K562 (cell line): ENCODE data around the gene NEK2. TPM values are rescaled to one million over a fixed set of nuclear protein-coding genes. Genes with fewer than 3 reads are reported as not detected.

ENCODE experiments used
- FOS ChIP-seq: IDR thresholded peaks from 3 replicates; pipeline ENCODE4 v1.6.1; 2011; ENCODE audit not compliant: insufficient read length; ENCODE audit errors: extremely low read depth
- FOSL1 ChIP-seq: fragments of 200-800 bp; sonication (Bioruptor generic); conservative IDR thresholded peaks from 2 replicates; pipeline ENCODE4 v1.6.1; 2016; ENCODE audit warnings: missing genetic modification characterization, missing compliant biosample characterization
- HEY1 ChIP-seq: fragments of 250-450 bp; sonication (Bioruptor Pico); IDR thresholded peaks from 2 replicates; pipeline ENCODE4 v1.5.0; 2020; ENCODE audit warnings: mild to moderate bottlenecking, moderate library complexity, borderline replicate concordance
- NCOA1 ChIP-seq: fragments of 450-650 bp; IDR thresholded peaks from 2 replicates; pipeline ENCODE4 v1.6.1; 2016; ENCODE audit warnings: low read depth
- POLR3A ChIP-seq: IDR thresholded peaks from 2 replicates; pipeline ENCODE4 v1.6.1; 2011; ENCODE audit warnings: borderline replicate concordance, mild to moderate bottlenecking, moderate library complexity; ENCODE audit not compliant: insufficient read length, insufficient read depth; ENCODE audit errors: extremely low read depth
- SETDB1 ChIP-seq: IDR thresholded peaks from one replicate; pipeline ENCODE4 v1.6.1; 2012; ENCODE audit warnings: low read length, control low read depth, inconsistent platforms
- SIN3A ChIP-seq, 2 experiments: fragments of 150-350 bp in 1 of 2; IDR thresholded peaks; 2 replicates each; pipeline ENCODE4 v1.6.1; 2011 to 2016; ENCODE audit warnings: borderline replicate concordance in 2 of 2, low read depth in 2 of 2, low read length in 2 of 2, mild to moderate bottlenecking in 2 of 2, moderate library complexity in 2 of 2; ENCODE audit not compliant: control insufficient read depth in 1 of 2
- U2AF1 ChIP-seq: fragments of 200-400 bp; formaldehyde crosslinking; optimal IDR thresholded peaks from 2 replicates; pipeline ENCODE3; 2017; ENCODE audit warnings: mild to moderate bottlenecking, low read depth, low read length, moderate library complexity
- YY1 ChIP-seq, 3 experiments: IDR thresholded peaks; 2 replicates each; pipeline ENCODE4 v1.6.1; 2011; ENCODE audit warnings: low read length in 2 of 3, mild to moderate bottlenecking in 2 of 3, moderate library complexity in 2 of 3, borderline replicate concordance in 1 of 3, control low read depth in 1 of 3, low read depth in 1 of 3; ENCODE audit not compliant: insufficient read depth in 3 of 3, insufficient replicate concordance in 2 of 3, control insufficient read depth in 1 of 3, insufficient read length in 1 of 3; ENCODE audit errors: extremely low read depth in 1 of 3
- ZNF174 ChIP-seq: fragments of 250-450 bp; sonication (Bioruptor Pico); IDR thresholded peaks from 2 replicates; pipeline ENCODE4 v1.4.0; 2020; ENCODE audit warnings: mild to moderate bottlenecking
- ZNF445 ChIP-seq: fragments of 250-450 bp; sonication (Bioruptor Pico); IDR thresholded peaks from 2 replicates; pipeline ENCODE4 v1.4.0; 2020; ENCODE audit warnings: low read depth, mild to moderate bottlenecking, moderate library complexity
- polyA plus RNA-seq, 8 experiments: library from polyadenylated mRNA; depleted of rRNA in 4 of 8; stranded (reverse) in 5 of 8; unstranded in 3 of 8; fragments of >200 nt; fragmentation: Nextera tagmentation in 2 of 8; fragmentation: Illumina TruSeq in 1 of 8; extraction: Ambion mirVana in 2 of 8; extraction: Trizol in 1 of 8; gene quantifications; 2 replicates each; pipeline versions ENCODE4 v1.2.1 to v1.2.3, GENCODE V29; 2011 to 2014; ENCODE audit warnings: inconsistent platforms in 1 of 8, missing spikeins in 1 of 8
- total RNA-seq, 7 experiments: library from RNA; depleted of rRNA in 6 of 7; stranded (reverse); fragments of >200 nt in 6 of 7; fragmentation: Illumina TruSeq in 2 of 7; extraction: Trizol in 2 of 7; gene quantifications; 2 replicates each; pipeline versions ENCODE4 v1.2.1 to v1.2.3, GENCODE V29; 2011 to 2021; ENCODE audit warnings: low replicate concordance in 1 of 7
- TF ChIP-seq, protein P1 (sequence below): sonication (generic); formaldehyde crosslinking; IDR thresholded peaks from 2 replicates; pipeline ENCODE4 v1.8.1; 2023; ENCODE audit warnings: mild to moderate bottlenecking, missing genetic modification reagents
- TF ChIP-seq, protein P2 (sequence below): sonication (generic); formaldehyde crosslinking; IDR thresholded peaks from 2 replicates; pipeline ENCODE4 v1.8.0; 2022; ENCODE audit warnings: mild to moderate bottlenecking, low read depth, missing genetic modification reagents
- TF ChIP-seq, protein P3 (sequence below): fragments of 450-650 bp; IDR thresholded peaks from one replicate; pipeline ENCODE4 v1.6.1; 2018; ENCODE audit warnings: mild to moderate bottlenecking, moderate library complexity; ENCODE audit not compliant: partially characterized antibody
- TF ChIP-seq, protein P4 (sequence below): fragments of 250-450 bp; sonication (Bioruptor Pico); IDR thresholded peaks from 2 replicates; pipeline ENCODE4 v1.5.1; 2021; ENCODE audit warnings: mild to moderate bottlenecking
- TF ChIP-seq, protein P5 (sequence below): fragments of 250-450 bp; sonication (Bioruptor Pico); IDR thresholded peaks from 2 replicates; pipeline ENCODE4 v1.9.0; 2021; ENCODE audit warnings: mild to moderate bottlenecking, inconsistent platforms

Gene NEK2
- total and polyA plus RNA-seq, 9 of the 15 experiments (the other 6 are each of a cell fraction or from before 2014, with no cell fraction given) = 30.0 to 74.7 (median 66.4) TPM

DNA sequence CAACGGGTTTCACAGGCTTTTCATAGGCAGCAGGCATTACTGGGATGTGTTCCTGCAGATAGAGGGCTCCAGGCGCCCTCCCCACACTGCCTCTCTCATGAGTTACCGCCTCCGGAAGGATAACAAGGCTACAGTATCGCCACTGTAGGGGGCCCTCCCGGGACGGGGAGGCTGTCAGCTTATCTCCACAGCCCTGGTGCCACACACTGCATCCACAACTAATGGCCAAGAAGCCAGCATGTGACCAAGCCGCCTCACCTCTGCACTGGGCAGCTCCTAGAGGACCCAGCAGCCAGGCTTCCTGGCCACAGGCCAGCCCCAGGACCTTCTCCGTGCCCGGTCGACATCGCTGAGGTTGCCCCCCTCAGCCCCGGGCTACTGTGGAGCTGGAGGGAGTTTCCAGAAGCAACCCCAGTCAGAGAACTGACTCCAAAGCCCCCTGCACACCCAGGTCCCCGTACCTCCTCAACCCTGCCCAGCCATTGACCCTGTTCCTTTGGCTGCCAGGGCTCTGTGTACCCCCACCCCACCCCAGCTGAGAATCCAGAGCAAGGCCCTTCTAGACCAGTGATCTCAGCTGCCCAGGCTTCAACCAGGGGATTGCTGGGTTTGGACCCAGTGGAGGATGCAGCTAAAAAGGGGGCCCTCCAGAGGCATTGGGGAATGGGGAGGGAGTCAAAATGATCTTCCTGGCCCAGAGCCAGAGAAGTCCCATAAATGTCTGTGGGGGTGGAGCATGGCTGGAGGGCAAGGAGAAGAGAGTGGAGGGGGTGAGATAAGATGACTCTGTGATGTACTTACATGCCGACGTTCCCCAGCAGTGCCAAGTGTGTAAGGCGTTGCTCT is 45.0 kb downstream of the NEK2 start (continued):
- TF ChIP-seq, protein P1, sequence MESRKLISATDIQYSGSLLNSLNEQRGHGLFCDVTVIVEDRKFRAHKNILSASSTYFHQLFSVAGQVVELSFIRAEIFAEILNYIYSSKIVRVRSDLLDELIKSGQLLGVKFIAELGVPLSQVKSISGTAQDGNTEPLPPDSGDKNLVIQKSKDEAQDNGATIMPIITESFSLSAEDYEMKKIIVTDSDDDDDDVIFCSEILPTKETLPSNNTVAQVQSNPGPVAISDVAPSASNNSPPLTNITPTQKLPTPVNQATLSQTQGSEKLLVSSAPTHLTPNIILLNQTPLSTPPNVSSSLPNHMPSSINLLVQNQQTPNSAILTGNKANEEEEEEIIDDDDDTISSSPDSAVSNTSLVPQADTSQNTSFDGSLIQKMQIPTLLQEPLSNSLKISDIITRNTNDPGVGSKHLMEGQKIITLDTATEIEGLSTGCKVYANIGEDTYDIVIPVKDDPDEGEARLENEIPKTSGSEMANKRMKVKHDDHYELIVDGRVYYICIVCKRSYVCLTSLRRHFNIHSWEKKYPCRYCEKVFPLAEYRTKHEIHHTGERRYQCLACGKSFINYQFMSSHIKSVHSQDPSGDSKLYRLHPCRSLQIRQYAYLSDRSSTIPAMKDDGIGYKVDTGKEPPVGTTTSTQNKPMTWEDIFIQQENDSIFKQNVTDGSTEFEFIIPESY = 0 out of 2 replicates have a peak, but pooled peaks have one; percentile 36
- TF ChIP-seq FOSL1 (peak; percentile 49; the same call in 1 of the 2 replicates), SETDB1 (no peak), NCOA1 (peak; percentile 79; the same call in 1 of the 2 replicates), HEY1 (CRISPR knock-in tag) (no peak), U2AF1 (no peak), SIN3A (IDR thresholded peaks at IDR 0.05; ENCODE audit: borderline replicate concordance in 2 of 2, control insufficient read depth in 1 of 2, low read depth in 2 of 2, low read length in 2 of 2) (peak in 1 of 2 experiments; percentile 71; a peak in 1 of 4 replicates), YY1 (IDR thresholded peaks at IDR 0.05; ENCODE audit: borderline replicate concordance in 1 of 3, control insufficient read depth in 1 of 3, extremely low read depth in 1 of 3, insufficient read depth in 3 of 3, insufficient read length in 1 of 3, insufficient replicate concordance in 2 of 3, low read depth in 1 of 3, low read length in 2 of 3) (peak; percentile 18 to 72 (median 56)), POLR3A (no peak), ZNF445 (peak; percentile 25; the same call in 1 of the 2 replicates), FOS (no peak), ZNF174 (CRISPR knock-in tag) (no peak)
- TF ChIP-seq, protein P2, sequence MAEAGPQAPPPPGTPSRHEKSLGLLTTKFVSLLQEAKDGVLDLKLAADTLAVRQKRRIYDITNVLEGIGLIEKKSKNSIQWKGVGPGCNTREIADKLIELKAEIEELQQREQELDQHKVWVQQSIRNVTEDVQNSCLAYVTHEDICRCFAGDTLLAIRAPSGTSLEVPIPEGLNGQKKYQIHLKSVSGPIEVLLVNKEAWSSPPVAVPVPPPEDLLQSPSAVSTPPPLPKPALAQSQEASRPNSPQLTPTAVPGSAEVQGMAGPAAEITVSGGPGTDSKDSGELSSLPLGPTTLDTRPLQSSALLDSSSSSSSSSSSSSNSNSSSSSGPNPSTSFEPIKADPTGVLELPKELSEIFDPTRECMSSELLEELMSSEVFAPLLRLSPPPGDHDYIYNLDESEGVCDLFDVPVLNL = no peak
- TF ChIP-seq, protein P3, sequence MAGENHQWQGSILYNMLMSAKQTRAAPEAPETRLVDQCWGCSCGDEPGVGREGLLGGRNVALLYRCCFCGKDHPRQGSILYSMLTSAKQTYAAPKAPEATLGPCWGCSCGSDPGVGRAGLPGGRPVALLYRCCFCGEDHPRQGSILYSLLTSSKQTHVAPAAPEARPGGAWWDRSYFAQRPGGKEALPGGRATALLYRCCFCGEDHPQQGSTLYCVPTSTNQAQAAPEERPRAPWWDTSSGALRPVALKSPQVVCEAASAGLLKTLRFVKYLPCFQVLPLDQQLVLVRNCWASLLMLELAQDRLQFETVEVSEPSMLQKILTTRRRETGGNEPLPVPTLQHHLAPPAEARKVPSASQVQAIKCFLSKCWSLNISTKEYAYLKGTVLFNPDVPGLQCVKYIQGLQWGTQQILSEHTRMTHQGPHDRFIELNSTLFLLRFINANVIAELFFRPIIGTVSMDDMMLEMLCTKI = no peak
- TF ChIP-seq, protein P4, sequence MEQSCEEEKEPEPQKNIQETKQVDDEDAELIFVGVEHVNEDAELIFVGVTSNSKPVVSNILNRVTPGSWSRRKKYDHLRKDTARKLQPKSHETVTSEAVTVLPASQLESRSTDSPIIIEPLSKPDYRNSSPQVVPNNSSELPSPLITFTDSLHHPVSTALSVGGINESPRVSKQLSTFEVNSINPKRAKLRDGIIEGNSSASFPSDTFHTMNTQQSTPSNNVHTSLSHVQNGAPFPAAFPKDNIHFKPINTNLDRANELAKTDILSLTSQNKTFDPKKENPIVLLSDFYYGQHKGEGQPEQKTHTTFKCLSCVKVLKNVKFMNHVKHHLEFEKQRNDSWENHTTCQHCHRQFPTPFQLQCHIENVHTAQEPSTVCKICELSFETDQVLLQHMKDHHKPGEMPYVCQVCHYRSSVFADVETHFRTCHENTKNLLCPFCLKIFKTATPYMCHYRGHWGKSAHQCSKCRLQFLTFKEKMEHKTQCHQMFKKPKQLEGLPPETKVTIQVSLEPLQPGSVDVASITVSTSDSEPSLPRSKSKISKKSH (CRISPR knock-in tag) = no peak
- TF ChIP-seq, protein P5, sequence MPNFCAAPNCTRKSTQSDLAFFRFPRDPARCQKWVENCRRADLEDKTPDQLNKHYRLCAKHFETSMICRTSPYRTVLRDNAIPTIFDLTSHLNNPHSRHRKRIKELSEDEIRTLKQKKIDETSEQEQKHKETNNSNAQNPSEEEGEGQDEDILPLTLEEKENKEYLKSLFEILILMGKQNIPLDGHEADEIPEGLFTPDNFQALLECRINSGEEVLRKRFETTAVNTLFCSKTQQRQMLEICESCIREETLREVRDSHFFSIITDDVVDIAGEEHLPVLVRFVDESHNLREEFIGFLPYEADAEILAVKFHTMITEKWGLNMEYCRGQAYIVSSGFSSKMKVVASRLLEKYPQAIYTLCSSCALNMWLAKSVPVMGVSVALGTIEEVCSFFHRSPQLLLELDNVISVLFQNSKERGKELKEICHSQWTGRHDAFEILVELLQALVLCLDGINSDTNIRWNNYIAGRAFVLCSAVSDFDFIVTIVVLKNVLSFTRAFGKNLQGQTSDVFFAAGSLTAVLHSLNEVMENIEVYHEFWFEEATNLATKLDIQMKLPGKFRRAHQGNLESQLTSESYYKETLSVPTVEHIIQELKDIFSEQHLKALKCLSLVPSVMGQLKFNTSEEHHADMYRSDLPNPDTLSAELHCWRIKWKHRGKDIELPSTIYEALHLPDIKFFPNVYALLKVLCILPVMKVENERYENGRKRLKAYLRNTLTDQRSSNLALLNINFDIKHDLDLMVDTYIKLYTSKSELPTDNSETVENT (CRISPR knock-in tag) = peak; percentile 88
